Mammary epithelial cell (primary cell): Measurements from ENCODE around the gene TAOK1.

Experiments
- EZH2 ChIP-seq: IDR thresholded peaks from 2 replicates; pipeline ENCODE4 v1.6.1; 2012; ENCODE audit warnings: low read length, inconsistent platforms, borderline replicate concordance
- TF ChIP-seq, protein P1 (sequence below), 2 donors: IDR thresholded peaks in 1 of 2; conservative IDR thresholded peaks in 1 of 2; 2 replicates each; pipeline ENCODE4 v1.5.1; 2011 to 2012; ENCODE audit warnings: inconsistent platforms in 2 of 2, low read length in 2 of 2, mild to moderate bottlenecking in 2 of 2, control low read depth in 1 of 2, low read depth in 1 of 2; ENCODE audit not compliant: insufficient read depth in 1 of 2; ENCODE audit errors: extremely low read depth in 1 of 2

DNA sequence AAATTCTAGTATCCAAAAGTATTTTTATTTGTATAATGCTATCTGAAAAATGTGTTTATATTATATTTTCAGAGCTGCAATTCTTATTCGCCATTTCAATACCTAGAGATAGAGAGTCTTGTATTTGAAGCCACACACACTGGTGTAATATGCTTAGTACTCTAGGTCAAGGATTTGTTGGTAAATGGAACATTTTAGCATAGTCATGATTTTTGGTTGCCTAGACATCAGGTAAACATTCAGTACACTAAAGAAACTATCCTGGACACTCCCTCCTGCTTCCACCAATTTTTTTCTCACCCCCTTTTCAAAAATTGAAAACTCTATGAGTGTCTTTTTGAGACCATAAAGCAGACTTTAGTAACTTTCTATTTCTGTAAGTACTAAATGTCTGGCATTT, 155.9 kb downstream of the TAOK1 start:
- TF ChIP-seq, protein P1, sequence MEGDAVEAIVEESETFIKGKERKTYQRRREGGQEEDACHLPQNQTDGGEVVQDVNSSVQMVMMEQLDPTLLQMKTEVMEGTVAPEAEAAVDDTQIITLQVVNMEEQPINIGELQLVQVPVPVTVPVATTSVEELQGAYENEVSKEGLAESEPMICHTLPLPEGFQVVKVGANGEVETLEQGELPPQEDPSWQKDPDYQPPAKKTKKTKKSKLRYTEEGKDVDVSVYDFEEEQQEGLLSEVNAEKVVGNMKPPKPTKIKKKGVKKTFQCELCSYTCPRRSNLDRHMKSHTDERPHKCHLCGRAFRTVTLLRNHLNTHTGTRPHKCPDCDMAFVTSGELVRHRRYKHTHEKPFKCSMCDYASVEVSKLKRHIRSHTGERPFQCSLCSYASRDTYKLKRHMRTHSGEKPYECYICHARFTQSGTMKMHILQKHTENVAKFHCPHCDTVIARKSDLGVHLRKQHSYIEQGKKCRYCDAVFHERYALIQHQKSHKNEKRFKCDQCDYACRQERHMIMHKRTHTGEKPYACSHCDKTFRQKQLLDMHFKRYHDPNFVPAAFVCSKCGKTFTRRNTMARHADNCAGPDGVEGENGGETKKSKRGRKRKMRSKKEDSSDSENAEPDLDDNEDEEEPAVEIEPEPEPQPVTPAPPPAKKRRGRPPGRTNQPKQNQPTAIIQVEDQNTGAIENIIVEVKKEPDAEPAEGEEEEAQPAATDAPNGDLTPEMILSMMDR (conservative IDR thresholded peaks at IDR 0.05 in 1 of 2, IDR thresholded peaks at IDR 0.05 in 1 of 2; ENCODE audit: extremely low read depth in 1 of 2, insufficient read depth in 1 of 2, low read depth in 1 of 2, low read length in 2 of 2), result no peak
- TF ChIP-seq EZH2, result no peak
